HCT116 (cell line): Measurements from ENCODE around the gene PMEPA1.

Experiments used
- POLR2A ChIP-seq: IDR thresholded peaks from 2 replicates; pipeline ENCODE4 v1.7.0; 2011; ENCODE audit warnings: borderline replicate concordance; ENCODE audit not compliant: insufficient read depth, insufficient read length; ENCODE audit errors: extremely low read depth
- REST ChIP-seq: IDR thresholded peaks from 2 replicates; pipeline ENCODE4 v1.6.1; 2012; ENCODE audit warnings: low read depth
- TF ChIP-seq, protein P1 (sequence below), 3 experiments: fragments of 200-600 bp in 1 of 3; sonication (generic) in 1 of 3; IDR thresholded peaks in 2 of 3; conservative IDR thresholded peaks in 1 of 3; 2 replicates each; pipeline ENCODE4 v1.5.1; 2012 to 2017; ENCODE audit warnings: low read depth in 2 of 3, low read length in 2 of 3, antibody characterized with exemption in 1 of 3, borderline replicate concordance in 1 of 3, control low read depth in 1 of 3, mild to moderate bottlenecking in 1 of 3, mixed read lengths in 1 of 3, mixed run types in 1 of 3, moderate library complexity in 1 of 3; ENCODE audit not compliant: insufficient read depth in 1 of 3

GRCh38 chr20:57660181-57660921 is 49.5 kb downstream of the PMEPA1 start:
- TF ChIP-seq, protein P1, sequence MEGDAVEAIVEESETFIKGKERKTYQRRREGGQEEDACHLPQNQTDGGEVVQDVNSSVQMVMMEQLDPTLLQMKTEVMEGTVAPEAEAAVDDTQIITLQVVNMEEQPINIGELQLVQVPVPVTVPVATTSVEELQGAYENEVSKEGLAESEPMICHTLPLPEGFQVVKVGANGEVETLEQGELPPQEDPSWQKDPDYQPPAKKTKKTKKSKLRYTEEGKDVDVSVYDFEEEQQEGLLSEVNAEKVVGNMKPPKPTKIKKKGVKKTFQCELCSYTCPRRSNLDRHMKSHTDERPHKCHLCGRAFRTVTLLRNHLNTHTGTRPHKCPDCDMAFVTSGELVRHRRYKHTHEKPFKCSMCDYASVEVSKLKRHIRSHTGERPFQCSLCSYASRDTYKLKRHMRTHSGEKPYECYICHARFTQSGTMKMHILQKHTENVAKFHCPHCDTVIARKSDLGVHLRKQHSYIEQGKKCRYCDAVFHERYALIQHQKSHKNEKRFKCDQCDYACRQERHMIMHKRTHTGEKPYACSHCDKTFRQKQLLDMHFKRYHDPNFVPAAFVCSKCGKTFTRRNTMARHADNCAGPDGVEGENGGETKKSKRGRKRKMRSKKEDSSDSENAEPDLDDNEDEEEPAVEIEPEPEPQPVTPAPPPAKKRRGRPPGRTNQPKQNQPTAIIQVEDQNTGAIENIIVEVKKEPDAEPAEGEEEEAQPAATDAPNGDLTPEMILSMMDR (IDR thresholded peaks at IDR 0.05 in 2 of 3, conservative IDR thresholded peaks at IDR 0.05 in 1 of 3; ENCODE audit: borderline replicate concordance in 1 of 3, insufficient read depth in 1 of 3, low read depth in 2 of 3, low read length in 2 of 3): no peak
- no peak for TF ChIP-seq POLR2A
- no peak for TF ChIP-seq REST
